Measurements from ENCODE around the gene SERPINB11.

DNA sequence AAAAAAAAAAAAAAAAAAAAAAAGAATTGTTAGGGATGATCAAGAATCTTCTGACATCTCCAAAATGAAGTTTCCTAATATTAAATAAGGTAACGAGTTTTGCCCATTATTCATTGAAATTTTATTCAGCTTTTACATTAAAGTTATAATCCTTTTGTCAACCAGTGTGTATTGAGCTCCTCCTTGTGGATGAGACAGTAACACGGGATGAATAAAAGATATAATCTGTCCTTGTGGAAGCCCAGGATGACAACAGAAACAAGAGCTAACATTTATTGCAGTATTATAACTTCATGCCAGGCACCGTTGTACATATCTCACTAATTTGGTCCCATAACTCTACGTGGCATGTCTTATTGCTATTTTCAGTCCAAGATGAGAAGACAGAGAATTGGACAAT, 39.0 kb downstream of the SERPINB11 start:
- TF ChIP-seq EZH2phosphoT487 (IDR thresholded peaks at IDR 0.05; ENCODE audit: insufficient read depth, low read depth) (no peak), EZH2 (IDR thresholded peaks at IDR 0.05; ENCODE audit: insufficient read depth, poor library complexity, severe bottlenecking) (no peak)

All from GM23248 (cell line).